ENCODE data around the gene BTBD6. TPM values are rescaled to one million over a fixed set of nuclear protein-coding genes. Genes with fewer than 3 reads are reported as not detected.

Gene BTBD6
- total and polyA plus RNA-seq, 9 of the 15 experiments (the other 6 are each of a cell fraction or from before 2014, with no cell fraction given), result not detected

- DNase-seq (ENCODE audit: extremely low read depth in 1 of 4, low spot score in 3 of 4) (peak in 3 of 4 experiments; percentile 26 to 37 (median 31)), ATAC-seq (peak; percentile 17), FAIRE-seq (no peak)
- whole genome bisulfite sequencing (ENCODE audit: insufficient coverage, low coverage, missing lambda C conversion rate), result 0% methylated on average over 1 of the region's 5 CpGs
- Histone ChIP-seq H3K27me3 (ENCODE audit: control insufficient read depth in 2 of 2, insufficient read depth in 2 of 2, low read length in 2 of 2) (no peaks in the 10 kb centered on the region), H3K9me1 (ENCODE audit: control insufficient read depth, insufficient read depth, low read length) (no peaks in the 10 kb centered on the region), H3K4me1 (replicated peaks in 1 of 2; ENCODE audit: control insufficient read depth in 2 of 2, insufficient read depth in 2 of 2, low read length in 2 of 2) (peaks cover 0 to 54% of the 10 kb centered on the region in 2 experiments; a peak in 2 of 5 replicates), H4K20me1 (replicated peaks; ENCODE audit: control insufficient read depth, insufficient read depth, low read length) (peaks cover 12% of the 10 kb centered on the region; the same call in 1 of the 2 replicates), H3K9me3 (replicated peaks; ENCODE audit: control insufficient read depth, insufficient read depth, low read depth, low read length) (no peaks in the 10 kb centered on the region), H3K4me2 (ENCODE audit: insufficient read depth, low read length) (no peak overlapping the region), H2AFZ (ENCODE audit: low read depth, low read length) (no peak overlapping the region), H3K9ac (ENCODE audit: insufficient read depth in 1 of 2, low read depth in 2 of 2, low read length in 2 of 2) (no peak overlapping the region), H3K4me3 (no peak overlapping the region), H3K27ac (ENCODE audit: extremely low read depth, low read depth, low read length) (no peak overlapping the region), H3K79me2 (ENCODE audit: control insufficient read depth, insufficient read depth, low read length) (no peaks in the 10 kb centered on the region), H3K36me3 (ENCODE audit: control insufficient read depth, insufficient read depth, low read length) (no peaks in the 10 kb centered on the region; the same call in 2 of the 3 replicates)
- no TSS peak for BruUV-seq (replicated peaks)
- ChIA-PET CTCF (ENCODE audit: low intra/inter-chr PET ratio) (no interaction called here), POLR2A (interaction anchor here (0.6 kb wide), 2 partner anchors 16 to 177 kb away, joined by 3 to 4 read pairs; no protein-coding TSS in a partner anchor)
- TF ChIP-seq NFIC (IDR thresholded peaks at IDR 0.05) (peak; percentile 77), ZNF316 (IDR thresholded peaks at IDR 0.05) (no peak), ZNF395 (CRISPR knock-in tag; IDR thresholded peaks at IDR 0.05) (no peak), PPARD (CRISPR knock-in tag; IDR thresholded peaks at IDR 0.05) (no peak), PHF8 (IDR thresholded peaks at IDR 0.05; ENCODE audit: borderline replicate concordance, low read length) (no peak)
- in situ Hi-C loops (cut with MboI), result no loop called here
- intact Hi-C loops (cut with micrococcal nuclease), result loop anchor here (1.0 kb wide), 1 partner anchor 145 kb away; no protein-coding TSS in a partner anchor
Observed at GRCh38 chr14:105206873-105207272, 41.5 kb upstream of the BTBD6 start.
